ENCODE results near the gene ITSN1.
"Not testable (repeated sequence)": the region's sequence is repeated elsewhere in the genome, so short reads cannot be mapped to it uniquely, and the experiment has no call there.

The ITSN1 gene

GRCh38 chr21:33863191-33863590 lies 220.9 kb downstream of the ITSN1 start:
- DNase-seq (ENCODE audit: low read depth): not testable (repeated sequence)

DNA sequence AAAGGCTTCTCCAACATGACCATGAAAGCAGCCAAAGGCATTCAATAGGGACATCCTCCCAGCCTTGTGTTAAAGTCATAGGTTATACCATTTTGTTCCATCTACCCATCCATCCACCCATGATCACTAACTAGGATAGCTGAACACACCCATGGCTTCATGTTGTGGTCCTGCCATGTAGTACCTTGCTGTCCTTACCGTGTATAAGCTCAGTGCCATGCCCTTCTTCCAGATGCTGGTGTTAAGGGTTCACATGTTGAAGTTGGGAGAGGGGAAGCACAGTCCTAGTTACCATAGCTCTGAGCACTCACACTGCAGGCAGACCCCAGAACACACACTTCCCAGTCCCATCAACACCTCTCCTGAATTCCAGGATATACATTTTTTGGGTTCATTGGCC lies 221.8 kb downstream of the ITSN1 start:
- no peak for DNase-seq (ENCODE audit: low read depth)

DNA sequence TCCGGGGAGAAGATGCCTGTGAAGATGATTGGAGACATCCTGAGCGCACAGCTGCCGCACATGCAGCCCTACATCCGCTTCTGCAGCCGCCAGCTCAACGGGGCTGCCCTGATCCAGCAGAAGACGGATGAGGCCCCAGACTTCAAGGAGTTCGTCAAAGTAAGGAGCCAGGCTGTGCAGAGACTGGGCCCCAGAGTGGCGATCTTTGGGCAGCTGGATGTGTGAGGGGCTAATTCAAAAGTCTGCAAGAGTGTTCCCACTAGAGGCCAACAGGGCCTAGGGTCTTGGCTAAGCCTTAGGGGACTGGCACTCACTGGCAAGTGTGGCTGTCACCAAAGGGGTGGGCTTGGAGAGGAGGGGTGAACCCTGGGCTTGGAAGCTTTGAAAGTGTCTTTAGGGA lies 222.9 kb downstream of the ITSN1 start:
- DNase-seq (ENCODE audit: low read depth): no peak

- DNase-seq (ENCODE audit: low read depth): no peak
Observed at GRCh38 chr21:33865996-33866575, 223.8 kb downstream of the ITSN1 start.

GRCh38 chr21:33866826-33867225 lies 224.5 kb downstream of the ITSN1 start:
- no peak for DNase-seq (ENCODE audit: low read depth)

- not testable (repeated sequence) for DNase-seq (ENCODE audit: low read depth)
Observed at GRCh38 chr21:33867868-33868267, 225.6 kb downstream of the ITSN1 start.

- no peak for DNase-seq (ENCODE audit: low read depth)
Observed at GRCh38 chr21:33869873-33870272, 227.6 kb downstream of the ITSN1 start.

DNA sequence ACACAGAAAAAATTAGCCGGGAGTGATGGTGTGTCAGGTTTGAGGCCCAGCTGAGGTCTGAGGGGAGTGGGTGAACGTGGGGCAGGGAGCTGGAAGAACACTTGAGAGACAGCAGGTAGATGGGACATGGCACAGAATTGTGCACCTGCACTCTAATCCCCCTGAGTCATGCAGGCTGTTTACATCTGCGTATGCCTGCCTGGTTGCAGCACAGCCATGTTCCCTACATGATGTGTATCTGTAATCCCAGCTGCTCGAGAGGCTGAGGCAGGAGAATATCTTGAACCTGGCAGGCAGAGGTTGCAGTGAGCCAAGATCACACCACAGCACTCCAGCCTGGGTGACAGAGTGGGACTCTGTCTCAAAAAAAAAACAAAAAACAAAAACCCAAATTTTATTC lies 228.5 kb downstream of the ITSN1 start:
- no peak for DNase-seq (ENCODE audit: low read depth)

- DNase-seq (ENCODE audit: low read depth): no peak
Observed at GRCh38 chr21:33871171-33871570, 228.9 kb downstream of the ITSN1 start.

- no peak for DNase-seq (ENCODE audit: low read depth)
Observed at GRCh38 chr21:33872881-33873515, 230.7 kb downstream of the ITSN1 start.

DNA sequence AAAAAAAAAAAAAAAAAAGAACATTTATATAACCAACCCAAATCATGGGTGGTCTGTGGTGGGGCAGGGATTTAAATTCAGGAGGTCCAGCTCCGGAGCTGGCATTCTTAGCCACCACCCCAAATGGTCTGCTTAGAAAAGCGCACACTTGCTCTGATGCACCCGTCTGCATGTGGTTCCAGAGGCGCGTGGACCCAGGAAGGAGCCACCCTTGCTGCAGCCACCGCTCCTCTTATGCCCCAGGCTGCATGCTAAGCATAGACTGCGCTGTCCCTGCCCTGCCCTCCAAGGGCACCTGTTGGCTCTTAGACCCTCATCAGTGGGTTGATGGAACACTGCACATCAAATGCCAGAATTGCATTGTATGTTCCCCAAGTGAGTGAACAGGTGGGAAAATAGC lies 231.9 kb downstream of the ITSN1 start:
- DNase-seq (ENCODE audit: low read depth): no peak

- no peak for DNase-seq (ENCODE audit: low read depth)
Observed at GRCh38 chr21:33875026-33875695, 232.9 kb downstream of the ITSN1 start.

DNA sequence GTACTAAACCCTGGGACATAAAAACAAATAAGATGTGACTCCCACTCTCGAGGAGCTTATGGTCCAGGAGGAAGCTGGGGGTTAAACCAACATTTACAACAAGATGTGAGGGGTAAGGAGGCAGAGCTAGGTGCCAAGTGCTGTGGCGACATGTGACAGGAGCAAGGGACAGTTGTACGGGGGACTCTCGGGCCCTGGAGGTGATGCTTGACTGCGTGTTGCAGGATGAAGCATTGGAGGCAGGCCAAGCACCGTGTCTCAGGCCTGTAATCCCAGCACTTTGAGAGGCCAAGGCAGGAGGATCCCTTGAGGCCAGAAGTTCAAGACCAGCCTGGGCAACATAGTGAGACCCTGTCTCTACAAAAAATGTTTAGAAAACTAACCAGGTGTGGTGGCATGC lies 236.5 kb downstream of the ITSN1 start:
- DNase-seq (ENCODE audit: low read depth): no peak

GRCh38 chr21:33880626-33881025 lies 238.3 kb downstream of the ITSN1 start:
- DNase-seq (ENCODE audit: low read depth): no peak

DNA sequence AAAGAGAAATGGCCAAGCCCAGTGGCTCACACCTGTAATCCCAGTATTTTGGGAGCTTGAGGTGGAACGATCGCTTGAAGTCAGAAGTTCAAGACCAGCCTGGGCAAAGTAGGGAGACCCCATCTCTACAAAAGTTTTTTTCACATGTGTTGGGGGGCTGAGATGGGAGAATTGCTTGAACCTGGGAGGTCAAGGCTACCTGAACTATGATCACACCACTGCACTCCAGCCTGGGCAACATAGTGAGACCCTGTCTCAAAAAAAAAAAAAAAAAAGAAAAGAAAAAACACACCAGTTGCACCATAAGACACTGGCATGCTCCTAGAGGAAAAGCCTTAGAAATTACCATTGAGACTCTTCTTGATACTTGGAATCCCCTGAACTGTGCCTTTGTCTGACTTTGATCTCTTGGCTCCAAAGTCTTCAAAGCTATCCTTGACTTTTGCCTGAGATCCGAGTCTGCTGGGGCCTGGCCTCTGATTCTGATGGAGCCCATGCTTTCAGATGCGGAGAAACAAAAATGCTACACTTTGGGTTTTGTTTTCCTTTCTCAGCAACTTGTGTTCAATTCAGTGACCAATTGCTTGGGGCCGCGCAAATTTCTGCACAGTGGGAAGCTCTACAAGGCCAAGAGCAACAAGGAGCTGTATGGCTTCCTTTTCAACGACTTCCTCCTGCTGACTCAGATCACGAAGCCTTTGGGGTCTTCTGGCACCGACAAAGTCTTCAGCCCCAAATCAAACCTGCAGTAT lies 239.6 kb downstream of the ITSN1 start:
- DNase-seq (ENCODE audit: low read depth): no peak

DNA sequence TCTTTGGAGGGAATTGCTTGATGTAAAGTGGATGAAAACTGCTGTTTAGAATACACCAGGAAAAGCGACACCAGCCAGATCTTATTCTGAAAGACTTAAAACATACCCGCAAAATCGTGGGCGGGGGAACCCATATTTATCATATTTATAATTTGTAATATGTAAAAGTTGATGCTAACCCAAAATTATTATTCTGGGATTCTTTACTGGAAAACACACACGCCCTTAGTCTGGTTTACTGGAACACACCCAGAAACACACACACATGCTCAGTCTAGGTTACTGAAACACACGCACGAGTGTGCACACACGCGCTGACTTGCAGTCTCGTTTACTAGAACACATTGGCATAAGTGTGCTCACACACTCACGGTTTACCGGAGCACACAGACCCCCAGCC lies 240.8 kb downstream of the ITSN1 start:
- DNase-seq (ENCODE audit: low read depth): no peak

DNA sequence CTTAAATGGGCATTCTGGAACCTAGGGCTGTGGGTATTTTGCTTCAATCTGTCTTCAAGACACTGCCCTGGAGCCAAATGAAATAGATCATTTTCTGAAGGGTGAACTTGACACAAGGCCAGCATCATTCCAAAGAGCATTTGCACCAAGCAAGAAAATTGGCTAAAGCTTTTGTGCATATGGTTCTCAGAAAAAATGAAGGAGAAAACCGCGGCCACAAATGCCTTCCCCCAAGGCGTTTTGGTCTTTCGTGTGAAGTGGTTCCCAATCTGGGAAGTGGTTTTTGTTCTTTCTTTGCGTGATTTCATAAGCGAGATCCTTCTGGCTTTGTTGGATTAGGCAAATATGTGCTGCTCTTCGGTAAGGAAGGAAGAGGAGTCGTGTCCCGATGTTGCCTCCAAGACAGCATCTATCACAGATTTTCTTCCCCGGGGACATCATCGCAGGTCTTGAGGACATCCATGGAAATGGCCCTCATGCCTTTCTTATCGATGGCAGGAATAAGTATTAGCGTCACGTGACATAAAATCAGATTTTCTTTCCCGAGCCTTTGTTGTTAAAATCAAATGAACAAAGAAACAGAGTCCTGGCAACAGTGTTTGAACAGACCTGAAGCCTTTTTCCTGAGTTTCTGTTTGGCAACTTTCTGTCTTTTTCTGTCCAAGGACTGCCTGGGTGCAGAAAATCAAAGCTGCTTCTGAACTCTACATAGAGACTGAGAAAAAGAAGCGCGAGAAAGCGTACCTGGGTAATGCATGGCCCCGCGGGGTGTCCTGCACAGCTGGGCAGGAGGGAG lies 242.3 kb downstream of the ITSN1 start:
- DNase-seq (ENCODE audit: low read depth): peak; percentile 56

- no peak for DNase-seq (ENCODE audit: low read depth)
Observed at GRCh38 chr21:33885172-33885514, 242.8 kb downstream of the ITSN1 start.

DNA sequence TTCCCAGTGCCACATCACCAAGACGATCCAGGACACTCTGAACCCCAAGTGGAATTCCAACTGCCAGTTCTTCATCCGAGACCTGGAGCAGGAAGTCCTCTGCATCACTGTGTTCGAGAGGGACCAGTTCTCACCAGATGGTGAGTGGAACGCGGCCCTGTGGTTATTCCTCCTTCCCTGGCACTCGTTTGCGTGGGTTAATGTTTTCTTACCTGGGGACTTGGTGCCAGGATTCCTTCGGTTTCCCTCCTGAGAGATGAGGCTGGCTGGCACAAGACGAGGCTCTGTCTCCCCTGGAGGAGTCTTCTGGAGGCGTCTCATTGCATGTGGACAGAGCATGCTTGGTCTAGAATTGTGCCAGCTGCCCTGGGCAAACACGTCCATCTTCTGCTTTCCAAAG lies 244.0 kb downstream of the ITSN1 start:
- DNase-seq (ENCODE audit: low read depth): no peak

DNA sequence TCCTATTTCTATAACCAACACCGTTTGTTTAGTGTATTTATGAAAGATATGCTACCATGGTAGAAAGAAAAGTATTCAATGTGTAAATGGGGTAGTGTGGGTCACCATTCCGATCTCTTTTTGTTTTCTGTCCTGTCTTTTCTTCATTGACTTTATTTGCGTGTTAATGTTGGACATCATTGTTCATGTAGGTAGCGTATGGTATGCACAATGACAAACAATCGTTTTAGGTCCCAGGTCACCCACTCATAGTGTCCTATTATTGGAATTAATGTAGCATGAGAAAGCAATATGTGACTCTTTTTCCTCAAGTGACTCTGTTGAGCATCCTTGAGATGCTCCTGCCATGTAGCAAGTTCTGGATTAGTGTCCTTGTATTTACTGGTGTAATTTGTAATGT lies 247.9 kb downstream of the ITSN1 start:
- DNase-seq (ENCODE audit: low read depth): no peak

- no peak for DNase-seq (ENCODE audit: low read depth)
Observed at GRCh38 chr21:33892853-33893252, 250.6 kb downstream of the ITSN1 start.

DNA sequence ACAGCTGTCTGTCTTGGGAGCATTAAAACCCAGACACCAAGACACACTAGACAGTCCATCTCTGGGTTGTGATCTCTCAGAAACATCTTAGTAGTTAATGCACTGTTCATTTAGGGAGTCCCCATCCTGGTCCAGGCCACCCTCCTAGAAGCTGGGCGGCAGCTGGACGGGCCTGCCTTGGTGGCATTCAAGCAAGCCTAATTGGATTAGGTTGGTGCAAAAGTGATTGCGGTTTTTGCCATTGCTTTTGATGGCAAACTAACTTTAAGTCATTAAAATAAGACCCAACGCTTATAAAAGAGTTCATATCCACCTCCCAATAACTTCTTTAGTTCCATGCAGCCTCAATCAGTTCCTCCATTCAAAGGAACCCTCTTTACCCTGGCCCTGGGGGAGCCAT lies 251.6 kb downstream of the ITSN1 start:
- DNase-seq (ENCODE audit: low read depth): no peak

Measured in fibroblast of the conjunctiva (primary cell).